Transverse colon (tissue), 4 donors: ENCODE measurements around the gene TBX18. TPM values are rescaled to one million over a fixed set of nuclear protein-coding genes. Genes with fewer than 3 reads are reported as not detected.

Source experiments
- DNase-seq: peaks from one replicate; pipeline ENCODE4 v3.0.0-alpha.2; 2019
- H3K27ac ChIP-seq, 4 donors: fragments of 200-600 bp; sonication (generic); 2 replicates each; pipeline ENCODE4 v1.5.1; 2016 to 2018; ENCODE audit warnings: inconsistent platforms in 4 of 4
- H3K27me3 ChIP-seq: fragments of 200-600 bp; sonication (generic); 2 replicates; pipeline ENCODE4 v1.5.1; 2017; ENCODE audit warnings: inconsistent platforms
- H3K36me3 ChIP-seq, 4 donors: fragments of 200-600 bp; sonication (generic); 2 replicates each; pipeline ENCODE4 v1.5.1; 2017 to 2019; ENCODE audit warnings: inconsistent platforms in 4 of 4
- H3K4me1 ChIP-seq, 4 donors: fragments of 200-600 bp; sonication (generic); 2 replicates each; pipeline ENCODE4 v1.5.1; 2017 to 2020; ENCODE audit warnings: inconsistent platforms in 4 of 4
- H3K4me3 ChIP-seq, 4 donors: fragments of 200-600 bp; sonication (generic); 1 replicate in 1 of 4; 2 replicates in 3 of 4; pipeline versions ENCODE4 v1.5.1 to v1.6.1; 2017 to 2019; ENCODE audit warnings: inconsistent platforms in 4 of 4
- H3K9me3 ChIP-seq, 2 donors: fragments of 200-600 bp; sonication (generic); 2 replicates each; pipeline ENCODE4 v1.5.1; 2017 to 2019; ENCODE audit warnings: inconsistent platforms in 2 of 2
- EP300 ChIP-seq: sonication (generic); formaldehyde crosslinking; IDR thresholded peaks from one replicate; pipeline ENCODE4 v1.6.1; 2017; ENCODE audit warnings: antibody characterized with exemption, low read depth
- POLR2A ChIP-seq: fragments of 450-650 bp; IDR thresholded peaks from one replicate; pipeline ENCODE4 v1.6.1; 2016; ENCODE audit warnings: antibody characterized with exemption, mild to moderate bottlenecking, moderate library complexity
- POLR2AphosphoS5 ChIP-seq, 3 donors: sonication (generic); formaldehyde crosslinking; IDR thresholded peaks; one replicate each; pipeline ENCODE4 v1.6.1; 2016; ENCODE audit warnings: antibody characterized with exemption in 3 of 3
- WGBS, 2 donors: methylation state at CpG; one replicate each; pipeline ENCODE4 v1.1.5; 2018; ENCODE audit warnings: low coverage in 1 of 2; 5-methylcytosine and 5-hydroxymethylcytosine counted together
- in situ Hi-C, 4 donors: fragments of 200-750 bp; cut with MboI; loops; one replicate each; pipeline versions ENCODE4 v1.15.0 to v1.15.1; 2017; ENCODE audit warnings: low sequenced_read_pairs in 3 of 4, low pct_ligation_motif_present in 1 of 4, low pct_unique_long_range_greater_than_20kb in 1 of 4
- intact Hi-C: fragments of 100-400 bp; cut with DNase I; formaldehyde crosslinking; loops from one replicate; pipeline ENCODE4 v1.15.1; 2023; ENCODE audit warnings: low total_unique reads
- total RNA-seq, 4 donors: library from RNA; depleted of rRNA; stranded (reverse); fragments of >200 nt; gene quantifications; one replicate each; pipeline ENCODE4 v1.1.0, GENCODE V29; 2016
- TF ChIP-seq, protein P1 (sequence below), 5 experiments: fragments of 200-600 bp in 3 of 5; fragments of 450-650 bp in 2 of 5; sonication (generic) in 3 of 5; IDR thresholded peaks; 1 replicate in 2 of 5; 2 replicates in 3 of 5; pipeline ENCODE4 v1.5.1; 2016 to 2017; ENCODE audit warnings: antibody characterized with exemption in 5 of 5, inconsistent platforms in 3 of 5, mild to moderate bottlenecking in 2 of 5, moderate library complexity in 1 of 5

The TBX18 gene
- total RNA-seq, 4 donors from 2014 or later, result 0.14 to 3.2 (median 1.9) TPM

DNA sequence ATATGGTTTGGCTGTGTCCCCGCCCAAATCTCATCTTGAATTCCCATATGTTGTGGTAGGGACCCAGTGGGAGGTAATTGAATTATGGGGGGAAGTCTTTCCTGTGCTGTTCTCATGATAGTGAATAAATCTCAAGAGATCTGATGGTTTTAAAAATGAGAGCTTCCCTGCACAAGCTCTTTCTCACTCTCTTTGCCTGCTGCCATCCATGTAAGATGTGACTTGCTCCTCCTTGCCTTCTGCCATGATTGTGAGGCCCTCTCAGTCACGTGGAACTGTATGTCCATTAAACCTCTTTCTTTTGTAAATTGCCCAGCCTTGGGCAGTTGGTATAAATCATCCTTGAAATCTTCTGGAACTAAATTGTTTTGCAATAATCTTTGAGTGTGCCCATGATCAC, 31.9 kb upstream of the TBX18 start:
- DNase-seq, result no peak
- H3K4me1 ChIP-seq, result no peaks in the 10 kb centered on the region
- H3K27ac ChIP-seq, result no peak overlapping the region
- no peaks in the 10 kb centered on the region for H3K27me3 ChIP-seq
- intact Hi-C loops (no loop called here), in situ Hi-C loops (no loop called here)
- WGBS, 2 donors, result 39 to 41% methylated on average over 2 of the region's 2 CpGs
- no peaks in the 10 kb centered on the region for H3K9me3 ChIP-seq
- no peak overlapping the region for H3K4me3 ChIP-seq
- TF ChIP-seq EP300 (no peak), POLR2A (no peak), POLR2AphosphoS5 (IDR thresholded peaks at IDR 0.05) (no peak)
- TF ChIP-seq, protein P1, sequence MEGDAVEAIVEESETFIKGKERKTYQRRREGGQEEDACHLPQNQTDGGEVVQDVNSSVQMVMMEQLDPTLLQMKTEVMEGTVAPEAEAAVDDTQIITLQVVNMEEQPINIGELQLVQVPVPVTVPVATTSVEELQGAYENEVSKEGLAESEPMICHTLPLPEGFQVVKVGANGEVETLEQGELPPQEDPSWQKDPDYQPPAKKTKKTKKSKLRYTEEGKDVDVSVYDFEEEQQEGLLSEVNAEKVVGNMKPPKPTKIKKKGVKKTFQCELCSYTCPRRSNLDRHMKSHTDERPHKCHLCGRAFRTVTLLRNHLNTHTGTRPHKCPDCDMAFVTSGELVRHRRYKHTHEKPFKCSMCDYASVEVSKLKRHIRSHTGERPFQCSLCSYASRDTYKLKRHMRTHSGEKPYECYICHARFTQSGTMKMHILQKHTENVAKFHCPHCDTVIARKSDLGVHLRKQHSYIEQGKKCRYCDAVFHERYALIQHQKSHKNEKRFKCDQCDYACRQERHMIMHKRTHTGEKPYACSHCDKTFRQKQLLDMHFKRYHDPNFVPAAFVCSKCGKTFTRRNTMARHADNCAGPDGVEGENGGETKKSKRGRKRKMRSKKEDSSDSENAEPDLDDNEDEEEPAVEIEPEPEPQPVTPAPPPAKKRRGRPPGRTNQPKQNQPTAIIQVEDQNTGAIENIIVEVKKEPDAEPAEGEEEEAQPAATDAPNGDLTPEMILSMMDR (IDR thresholded peaks at IDR 0.05), result no peak
- no peaks in the 10 kb centered on the region for H3K36me3 ChIP-seq

DNA sequence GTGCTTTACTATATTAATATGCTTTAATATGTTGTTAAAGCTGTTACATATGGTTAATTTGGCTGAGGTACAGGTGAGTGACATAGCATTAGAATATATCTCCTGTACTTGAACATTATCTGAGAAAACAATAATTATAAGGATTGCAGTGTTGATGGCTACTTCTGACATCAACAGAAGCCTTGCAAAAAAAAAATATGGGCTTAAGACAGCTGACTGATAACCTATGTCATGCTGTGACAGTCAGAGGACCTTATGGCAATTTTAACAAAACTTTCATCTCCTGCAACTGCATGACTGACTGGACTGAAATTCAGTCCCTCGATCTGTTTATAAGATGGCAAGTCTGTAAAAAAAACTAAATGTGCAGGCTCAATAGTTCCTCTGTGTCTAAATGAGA, 27.5 kb upstream of the TBX18 start:
- Histone ChIP-seq H3K9me3 (no peaks in the 10 kb centered on the region), H3K36me3 (no peaks in the 10 kb centered on the region), H3K27ac (no peak overlapping the region), H3K4me3 (no peak overlapping the region), H3K4me1 (no peaks in the 10 kb centered on the region), H3K27me3 (no peaks in the 10 kb centered on the region)
- DNase-seq, result no peak
- in situ Hi-C loops, result no loop called here
- intact Hi-C loops, result no loop called here
- 60 to 73% methylated on average over 1 of the region's 1 CpG for WGBS, 2 donors
- TF ChIP-seq POLR2A, result no peak
- no peak for TF ChIP-seq EP300
- TF ChIP-seq, protein P1 (IDR thresholded peaks at IDR 0.05), result no peak
- TF ChIP-seq POLR2AphosphoS5 (IDR thresholded peaks at IDR 0.05), result no peak

DNA sequence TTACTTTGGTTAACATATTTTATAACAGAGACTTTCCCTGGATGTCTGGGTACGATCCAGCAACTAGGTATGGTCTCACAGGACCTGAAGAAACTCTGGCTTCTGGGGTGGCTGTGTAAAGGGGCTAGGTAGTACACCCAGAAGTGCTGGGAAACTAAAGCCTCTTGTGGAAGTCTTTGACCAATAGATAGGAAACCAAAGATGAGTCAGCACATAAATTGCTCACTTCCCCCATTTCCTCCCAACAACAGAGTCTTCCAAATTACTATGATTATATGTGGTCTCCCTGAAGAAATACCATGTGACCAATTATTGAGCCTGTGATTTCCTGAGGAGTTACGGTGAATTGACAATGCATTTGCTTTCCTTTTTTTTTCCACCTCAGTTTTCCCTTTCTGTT, 26.8 kb upstream of the TBX18 start:
- H3K36me3 ChIP-seq, result no peaks in the 10 kb centered on the region
- in situ Hi-C loops, result no loop called here
- H3K27ac ChIP-seq, result no peak overlapping the region
- no peak overlapping the region for H3K4me3 ChIP-seq
- DNase-seq, result no peak
- H3K9me3 ChIP-seq, result no peaks in the 10 kb centered on the region
- WGBS, 2 donors, result 21 to 50% methylated on average over 2 of the region's 2 CpGs
- intact Hi-C loops, result no loop called here
- TF ChIP-seq POLR2AphosphoS5 (IDR thresholded peaks at IDR 0.05), result no peak
- TF ChIP-seq EP300, result no peak
- no peak for TF ChIP-seq POLR2A
- TF ChIP-seq, protein P1 (IDR thresholded peaks at IDR 0.05), result no peak
- no peaks in the 10 kb centered on the region for H3K4me1 ChIP-seq
- no peaks in the 10 kb centered on the region for H3K27me3 ChIP-seq

DNA sequence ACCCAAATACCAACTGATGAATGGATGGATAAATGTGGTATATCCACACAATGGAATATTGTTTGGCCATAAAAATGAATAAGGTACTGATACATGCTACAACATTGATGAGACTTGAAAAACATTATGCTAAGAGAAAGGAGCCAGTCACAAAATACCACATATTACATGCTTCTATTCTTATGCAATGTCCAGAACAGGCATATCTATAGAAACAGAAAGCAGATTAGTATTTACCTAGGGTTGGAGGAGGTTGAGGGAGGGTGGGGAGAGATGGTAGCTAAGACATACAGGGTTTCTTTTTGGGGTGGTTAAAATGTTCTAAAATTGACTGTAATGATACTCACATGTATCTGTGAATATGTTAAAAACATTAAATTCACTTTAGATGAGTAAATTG, 24.8 kb upstream of the TBX18 start:
- no peaks in the 10 kb centered on the region for H3K9me3 ChIP-seq
- H3K36me3 ChIP-seq, result no peaks in the 10 kb centered on the region
- no peaks in the 10 kb centered on the region for H3K4me1 ChIP-seq
- H3K4me3 ChIP-seq, result no peak overlapping the region
- no peak overlapping the region for H3K27ac ChIP-seq
- no peak for DNase-seq
- in situ Hi-C loops (no loop called here), intact Hi-C loops (no loop called here)
- TF ChIP-seq, protein P1 (IDR thresholded peaks at IDR 0.05), result no peak
- TF ChIP-seq POLR2A (no peak), POLR2AphosphoS5 (IDR thresholded peaks at IDR 0.05) (no peak), EP300 (no peak)
- no peaks in the 10 kb centered on the region for H3K27me3 ChIP-seq
